HG03460 (cell line): ENCODE measurements around the gene TTC12.
A peak's percentile ranks its signal among the peaks of the same experiment; 100 is the strongest.

Experiments used
- ATAC-seq: cut with Tn5 transposase; IDR thresholded peaks from one replicate; pipeline ENCODE4 v1.9.1; 2021; ENCODE audit not compliant: unreplicated experiment

The TTC12 gene

GRCh38 chr11:113319085-113319484 is 4.7 kb downstream of the TTC12 start:
- ATAC-seq: no peak

GRCh38 chr11:113322158-113322557 is 7.8 kb downstream of the TTC12 start:
- ATAC-seq: no peak

- ATAC-seq: no peak
Observed at GRCh38 chr11:113324250-113324649, 9.9 kb downstream of the TTC12 start.

GRCh38 chr11:113329725-113330124 is 15.3 kb downstream of the TTC12 start:
- no peak for ATAC-seq

- no peak for ATAC-seq
Observed at GRCh38 chr11:113331441-113331840, 17.1 kb downstream of the TTC12 start.

GRCh38 chr11:113332023-113332422 is 17.6 kb downstream of the TTC12 start:
- no peak for ATAC-seq

GRCh38 chr11:113332638-113333329 is 18.4 kb downstream of the TTC12 start:
- ATAC-seq: no peak

- ATAC-seq: peak; percentile 62
Observed at GRCh38 chr11:113334183-113334582, 19.8 kb downstream of the TTC12 start.

- no peak for ATAC-seq
Observed at GRCh38 chr11:113338730-113339129, 24.3 kb downstream of the TTC12 start.

GRCh38 chr11:113339929-113340589 is 25.7 kb downstream of the TTC12 start:
- no peak for ATAC-seq

GRCh38 chr11:113341388-113342165 is 27.2 kb downstream of the TTC12 start:
- ATAC-seq: no peak

GRCh38 chr11:113345978-113346377 is 31.6 kb downstream of the TTC12 start:
- no peak for ATAC-seq

- no peak for ATAC-seq
Observed at GRCh38 chr11:113349528-113349927, 35.1 kb downstream of the TTC12 start.

- no peak for ATAC-seq
Observed at GRCh38 chr11:113350336-113351067, 36.1 kb downstream of the TTC12 start.

GRCh38 chr11:113351068-113351450 is 36.7 kb downstream of the TTC12 start:
- ATAC-seq: no peak

- no peak for ATAC-seq
Observed at GRCh38 chr11:113351480-113351879, 37.1 kb downstream of the TTC12 start.

GRCh38 chr11:113356203-113356602 is 41.8 kb downstream of the TTC12 start:
- no peak for ATAC-seq

- ATAC-seq: no peak
Observed at GRCh38 chr11:113363406-113363805, 49.0 kb downstream of the TTC12 start.

- ATAC-seq: no peak
Observed at GRCh38 chr11:113363996-113364641, 49.7 kb downstream of the TTC12 start.

- no peak for ATAC-seq
Observed at GRCh38 chr11:113365895-113366294, 51.5 kb downstream of the TTC12 start.

GRCh38 chr11:113369411-113369810 is 55.0 kb downstream of the TTC12 start:
- ATAC-seq: no peak
